Measurements from ENCODE around the gene DGCR2. TPM values are rescaled to one million over a fixed set of nuclear protein-coding genes. Genes with fewer than 3 reads are reported as not detected.
"Not testable (repeated sequence)": the region's sequence is repeated elsewhere in the genome, so short reads cannot be mapped to it uniquely, and the experiment has no call there.

The DGCR2 gene
- total RNA-seq, 4 donors from 2014 or later, result 29.5 to 62.4 (median 30.5) TPM

- DNase-seq (ENCODE audit: low spot score) (no peak), ATAC-seq (ENCODE audit: low FRiP score) (no peak)
- TF ChIP-seq CTCF (IDR thresholded peaks at IDR 0.05), result no peak
Observed at GRCh38 chr22:19035474-19036228, 86.6 kb downstream of the DGCR2 start.

- ATAC-seq (ENCODE audit: low FRiP score); DNase-seq (ENCODE audit: low spot score): not testable (repeated sequence)
Observed at GRCh38 chr22:19035126-19035473, 87.1 kb downstream of the DGCR2 start.

GRCh38 chr22:19034724-19035120, 87.5 kb downstream of the DGCR2 start:
- ATAC-seq (ENCODE audit: low FRiP score); DNase-seq (ENCODE audit: low spot score): not testable (repeated sequence)

- not testable (repeated sequence) for ATAC-seq (ENCODE audit: low FRiP score); DNase-seq (ENCODE audit: low spot score)
Observed at GRCh38 chr22:19034031-19034723, 88.0 kb downstream of the DGCR2 start.

- DNase-seq (ENCODE audit: low spot score); ATAC-seq (ENCODE audit: low FRiP score): not testable (repeated sequence)
Observed at GRCh38 chr22:19033568-19033905, 88.7 kb downstream of the DGCR2 start.

- not testable (repeated sequence) for DNase-seq (ENCODE audit: low spot score); ATAC-seq (ENCODE audit: low FRiP score)
Observed at GRCh38 chr22:19032898-19033567, 89.2 kb downstream of the DGCR2 start.

- DNase-seq (ENCODE audit: low spot score); ATAC-seq (ENCODE audit: low FRiP score): not testable (repeated sequence)
Observed at GRCh38 chr22:19032156-19032785, 89.9 kb downstream of the DGCR2 start.

- not testable (repeated sequence) for ATAC-seq (ENCODE audit: low FRiP score); DNase-seq (ENCODE audit: low spot score)
Observed at GRCh38 chr22:19030889-19031252, 91.3 kb downstream of the DGCR2 start.

- DNase-seq (ENCODE audit: low spot score); ATAC-seq (ENCODE audit: low FRiP score): not testable (repeated sequence)
Observed at GRCh38 chr22:19030226-19030888, 91.9 kb downstream of the DGCR2 start.

- not testable (repeated sequence) for ATAC-seq (ENCODE audit: low FRiP score); DNase-seq (ENCODE audit: low spot score)
Observed at GRCh38 chr22:19029113-19030103, 92.8 kb downstream of the DGCR2 start.

- ATAC-seq (ENCODE audit: low FRiP score); DNase-seq (ENCODE audit: low spot score): not testable (repeated sequence)
Observed at GRCh38 chr22:19028060-19028455, 94.2 kb downstream of the DGCR2 start.

- not testable (repeated sequence) for ATAC-seq (ENCODE audit: low FRiP score); DNase-seq (ENCODE audit: low spot score)
Observed at GRCh38 chr22:19027371-19028059, 94.7 kb downstream of the DGCR2 start.

- DNase-seq (ENCODE audit: low spot score); ATAC-seq (ENCODE audit: low FRiP score): not testable (repeated sequence)
Observed at GRCh38 chr22:19026080-19026479, 96.1 kb downstream of the DGCR2 start.

GRCh38 chr22:19024956-19025489, 97.2 kb downstream of the DGCR2 start:
- DNase-seq (ENCODE audit: low spot score); ATAC-seq (ENCODE audit: low FRiP score): not testable (repeated sequence)

- ATAC-seq (ENCODE audit: low FRiP score); DNase-seq (ENCODE audit: low spot score): not testable (repeated sequence)
Observed at GRCh38 chr22:19023931-19024330, 98.3 kb downstream of the DGCR2 start.

Data from omental fat pad (tissue), 4 donors.